Dendritic cell treated with granulocyte-macrophage colony-stimulating factor and Interleukin-4, amounts not matched to agents 40 ng/mL and 50 ng/mL, for 4 days (primary cell): ENCODE measurements around the gene MRPL12.

Experiments
- H3K27ac Mint-ChIP-seq: one replicate; pipeline ENCODE4 v1.8.0; 2022; ENCODE audit warnings: mild to moderate bottlenecking, mixed read lengths
- H3K27me3 Mint-ChIP-seq: one replicate; pipeline ENCODE4 v1.8.0; 2022; ENCODE audit warnings: mild to moderate bottlenecking, mixed read lengths
- H3K36me3 Mint-ChIP-seq: one replicate; pipeline ENCODE4 v1.8.0; 2022; ENCODE audit warnings: low read depth, mixed read lengths
- H3K4me1 Mint-ChIP-seq: one replicate; pipeline ENCODE4 v1.8.0; 2022; ENCODE audit warnings: low read depth, mixed read lengths
- H3K4me3 Mint-ChIP-seq: one replicate; pipeline ENCODE4 v1.8.0; 2022; ENCODE audit warnings: mild to moderate bottlenecking, moderate library complexity, mixed read lengths
- H3K9me3 Mint-ChIP-seq: one replicate; pipeline ENCODE4 v1.8.0; 2022; ENCODE audit warnings: mixed read lengths
- intact Hi-C: fragments of 100-400 bp; cut with micrococcal nuclease; formaldehyde crosslinking; loops from one replicate; pipeline ENCODE4 v1.15.0; 2022

MRPL12 gene

DNA sequence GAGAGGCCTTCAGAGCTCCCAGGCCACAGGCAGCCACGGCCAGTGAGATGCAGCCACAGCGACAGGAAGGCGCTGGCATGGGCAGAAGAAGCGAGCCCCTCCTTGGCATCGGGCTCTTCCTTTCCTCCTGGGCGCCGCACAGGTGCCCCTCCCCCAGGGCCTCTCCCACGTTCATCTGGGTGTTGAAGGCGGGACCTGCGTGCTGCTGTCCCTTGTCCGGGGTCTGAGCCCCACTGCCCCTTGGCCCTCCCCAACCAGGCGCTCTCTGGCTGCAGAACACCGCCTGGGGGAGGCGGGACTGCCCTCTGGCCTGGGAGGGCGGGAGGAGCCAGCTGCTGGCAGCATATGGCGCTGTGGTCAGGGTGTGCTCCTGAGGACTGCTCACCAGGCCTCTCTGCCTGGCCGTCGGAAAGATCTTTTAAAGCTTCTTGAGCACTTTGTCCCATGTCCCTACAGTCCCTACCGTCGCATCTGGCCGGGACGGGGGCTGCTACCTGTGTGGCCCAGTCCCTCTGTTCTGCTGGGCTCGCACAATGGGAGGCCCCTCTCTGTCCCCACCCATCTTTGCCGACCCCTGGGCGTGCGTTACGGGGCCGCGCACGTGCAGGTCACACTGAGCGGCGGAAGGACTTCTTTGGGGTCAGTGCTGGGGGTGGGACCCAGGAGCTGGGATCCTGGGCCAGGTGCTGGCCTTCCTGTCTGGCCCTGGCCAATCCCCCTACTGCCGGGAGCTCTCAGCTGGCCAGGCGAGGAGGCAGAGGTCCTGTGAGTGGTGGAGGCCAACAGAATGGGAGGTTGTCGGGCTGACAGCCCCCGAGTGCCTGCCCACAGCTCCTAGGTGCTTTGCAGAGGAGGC lies 10.6 kb downstream of the MRPL12 start:
- no peaks in the 10 kb centered on the region for H3K9me3 Mint-ChIP-seq
- H3K36me3 Mint-ChIP-seq = peaks cover 4% of the 10 kb centered on the region
- peaks cover 3% of the 10 kb centered on the region for H3K27me3 Mint-ChIP-seq
- intact Hi-C loops = no loop called here
- no peak overlapping the region for H3K4me3 Mint-ChIP-seq
- peaks cover 38% of the 10 kb centered on the region for H3K4me1 Mint-ChIP-seq
- H3K27ac Mint-ChIP-seq = no peak overlapping the region

DNA sequence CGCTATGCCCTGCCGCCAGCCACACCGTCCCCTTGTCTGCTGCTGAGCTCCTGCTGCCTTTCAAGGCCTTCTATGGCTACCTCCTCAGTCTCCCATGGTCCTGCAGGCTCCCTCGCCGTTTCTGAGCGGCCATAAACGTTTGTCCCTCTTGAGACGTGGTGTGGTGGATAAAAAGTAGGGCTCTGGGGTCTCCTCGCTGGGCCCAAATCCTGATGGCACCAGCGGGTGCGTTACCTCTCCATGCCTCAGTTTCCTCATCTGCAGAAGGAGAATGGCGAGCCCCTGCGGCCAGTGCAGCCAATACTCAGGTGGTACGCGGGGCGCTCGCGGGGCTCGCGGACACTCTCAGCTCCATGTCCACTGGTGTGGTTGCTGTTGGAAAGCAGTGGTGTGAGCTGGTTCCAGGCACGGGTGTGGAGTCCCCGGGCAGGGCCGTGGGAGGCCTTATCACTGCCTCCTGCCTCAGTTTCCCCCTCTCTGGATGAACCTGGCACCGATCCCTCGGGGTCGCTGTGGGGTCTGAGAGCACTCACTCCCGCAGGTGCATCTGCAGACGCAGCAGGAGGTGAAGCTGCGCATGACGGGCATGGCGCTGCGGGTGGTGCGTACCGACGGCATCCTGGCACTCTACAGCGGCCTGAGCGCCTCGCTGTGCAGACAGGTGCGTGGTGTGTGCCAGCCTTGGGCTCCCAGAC lies 11.4 kb downstream of the MRPL12 start:
- Mint-ChIP-seq H3K27ac (no peak overlapping the region), H3K4me1 (peaks cover 38% of the 10 kb centered on the region)
- intact Hi-C loops = no loop called here

DNA sequence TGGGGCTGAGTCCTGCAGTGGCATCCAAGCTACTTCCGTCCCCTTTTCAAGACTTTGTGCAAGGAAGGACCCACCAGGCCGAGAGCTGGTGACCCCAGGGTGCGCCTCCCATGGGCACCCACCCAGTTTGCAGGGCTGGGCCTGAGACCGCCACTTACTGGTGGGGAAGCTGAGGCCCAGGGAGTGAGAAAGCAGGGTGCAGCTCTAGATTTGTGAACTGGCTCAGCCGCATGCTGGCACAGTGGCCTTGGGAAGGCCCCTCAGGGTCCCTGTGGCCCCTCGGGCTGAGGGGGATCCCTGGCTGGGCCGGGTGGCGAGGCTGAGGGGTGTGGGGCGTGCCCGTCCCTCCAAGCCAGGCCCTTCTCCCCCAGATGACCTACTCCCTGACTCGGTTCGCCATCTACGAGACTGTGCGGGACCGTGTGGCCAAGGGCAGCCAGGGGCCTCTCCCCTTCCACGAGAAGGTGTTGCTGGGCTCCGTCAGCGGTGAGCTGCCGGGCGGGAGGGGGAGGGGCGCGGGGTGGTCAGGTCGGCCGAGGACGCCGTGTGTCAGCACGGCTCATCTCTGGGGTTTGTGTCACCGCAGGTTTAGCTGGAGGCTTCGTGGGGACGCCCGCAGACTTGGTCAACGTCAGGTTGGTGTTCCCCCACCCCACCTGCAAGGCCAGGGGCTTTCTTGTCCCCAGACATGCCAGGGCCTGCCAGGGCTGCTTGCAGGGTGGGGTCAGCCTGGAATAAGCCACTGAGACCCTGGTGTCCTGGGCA lies 12.1 kb downstream of the MRPL12 start:
- intact Hi-C loops = no loop called here
- no peak overlapping the region for H3K27ac Mint-ChIP-seq
- no peaks in the 10 kb centered on the region for H3K9me3 Mint-ChIP-seq
- no peak overlapping the region for H3K4me3 Mint-ChIP-seq
- peaks cover 3% of the 10 kb centered on the region for H3K27me3 Mint-ChIP-seq
- H3K4me1 Mint-ChIP-seq = peaks cover 33% of the 10 kb centered on the region
- no peaks in the 10 kb centered on the region for H3K36me3 Mint-ChIP-seq

More for the DNA sequence above, 11.4 kb downstream of the MRPL12 start:
- peaks cover 3% of the 10 kb centered on the region for H3K27me3 Mint-ChIP-seq
- no peak overlapping the region for H3K4me3 Mint-ChIP-seq
- H3K9me3 Mint-ChIP-seq = no peaks in the 10 kb centered on the region
- no peaks in the 10 kb centered on the region for H3K36me3 Mint-ChIP-seq

DNA sequence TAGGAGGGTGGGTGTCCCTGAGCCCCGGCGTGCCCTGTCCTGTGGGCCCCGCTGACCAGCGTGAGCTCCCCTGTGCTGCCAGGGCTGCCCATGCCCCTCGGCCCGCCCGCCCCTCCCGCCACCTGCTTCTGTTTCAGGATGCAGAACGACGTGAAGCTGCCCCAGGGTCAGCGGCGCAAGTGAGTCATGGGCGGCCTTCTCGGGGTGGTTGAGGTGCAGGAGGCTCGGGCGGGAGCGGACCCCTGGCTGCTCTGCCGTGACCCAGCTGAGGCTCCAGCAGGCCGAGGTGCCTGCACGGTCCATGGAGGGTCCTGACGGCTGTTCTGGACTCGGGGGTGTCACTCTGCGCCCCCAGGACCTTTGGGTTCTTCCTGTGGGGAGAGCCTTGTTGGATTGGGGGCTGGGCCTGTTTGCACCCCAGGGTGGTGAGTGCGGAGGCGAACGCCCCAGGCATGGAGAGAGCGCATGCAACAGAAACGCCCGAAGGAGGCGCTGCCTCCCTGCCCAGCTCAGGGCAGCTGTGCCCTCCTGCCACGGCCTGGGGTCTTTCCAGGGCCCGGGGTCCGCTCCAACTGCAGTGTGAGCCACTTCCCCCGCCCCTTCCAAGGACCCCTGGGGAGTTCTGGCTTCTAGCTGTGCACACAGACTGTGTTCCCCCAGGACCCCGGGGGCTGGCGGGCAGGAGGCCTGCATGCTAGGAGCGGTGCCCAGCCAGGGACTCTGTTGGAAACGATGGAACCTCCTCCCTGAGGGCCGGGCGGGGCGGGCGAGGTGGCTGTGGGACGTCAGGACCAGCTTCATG lies 12.9 kb downstream of the MRPL12 start:
- intact Hi-C loops = no loop called here
- Mint-ChIP-seq H3K36me3 (no peaks in the 10 kb centered on the region), H3K9me3 (no peaks in the 10 kb centered on the region), H3K27ac (no peak overlapping the region), H3K4me1 (peaks cover 30% of the 10 kb centered on the region), H3K27me3 (no peaks in the 10 kb centered on the region), H3K4me3 (no peak overlapping the region)

DNA sequence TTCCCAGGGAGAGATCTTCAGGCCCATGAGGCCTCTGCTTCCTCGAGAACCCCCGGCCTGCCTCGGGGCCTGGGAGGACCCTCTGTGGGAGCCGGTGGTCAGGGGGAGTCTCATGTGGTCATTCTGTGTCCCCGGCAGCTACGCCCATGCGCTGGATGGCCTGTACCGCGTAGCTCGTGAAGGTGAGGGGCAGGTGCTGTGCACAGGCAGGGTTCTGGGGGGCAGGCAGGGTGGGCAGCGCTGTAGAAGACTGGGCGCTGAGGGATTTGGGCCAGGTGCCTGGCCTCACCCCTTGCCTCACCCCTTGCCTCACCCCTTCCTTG lies 13.5 kb downstream of the MRPL12 start:
- Mint-ChIP-seq H3K9me3 (no peaks in the 10 kb centered on the region), H3K36me3 (no peaks in the 10 kb centered on the region), H3K4me3 (no peak overlapping the region), H3K4me1 (peaks cover 26% of the 10 kb centered on the region), H3K27ac (no peak overlapping the region), H3K27me3 (no peaks in the 10 kb centered on the region)
- intact Hi-C loops = no loop called here

DNA sequence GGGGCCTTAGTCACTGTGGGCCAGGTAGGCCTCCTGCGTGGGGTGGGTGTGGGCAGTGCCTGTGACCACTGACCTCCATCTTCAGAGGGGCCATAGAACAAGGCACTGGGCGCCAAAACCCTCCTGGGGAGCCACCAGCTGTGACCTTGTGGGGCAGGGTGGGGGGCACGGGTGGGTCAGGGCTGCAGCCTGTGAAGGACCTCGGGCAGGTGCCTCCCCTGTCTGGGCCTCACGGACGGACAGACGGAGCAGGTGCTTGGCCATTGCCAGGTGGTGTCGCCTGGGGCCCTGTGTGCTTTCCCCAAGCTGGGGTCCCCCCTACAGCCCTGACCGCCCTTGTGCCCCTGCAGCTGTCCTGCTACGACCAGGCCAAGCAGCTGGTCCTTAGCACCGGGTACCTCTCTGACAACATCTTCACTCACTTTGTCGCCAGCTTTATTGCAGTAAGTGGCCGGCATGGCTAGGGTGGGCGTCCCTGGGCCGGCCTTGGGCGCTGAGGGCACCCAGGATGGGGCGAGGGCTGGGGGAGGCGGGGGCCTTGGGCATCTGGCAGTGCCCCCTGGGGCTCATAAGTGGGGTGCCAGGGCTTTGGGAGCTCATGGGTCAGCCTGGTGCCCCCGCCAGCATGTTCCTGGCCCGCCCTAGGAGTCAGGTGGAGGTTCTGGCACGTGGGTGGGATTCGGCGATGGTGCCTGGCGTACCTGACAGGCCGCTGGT lies 14.0 kb downstream of the MRPL12 start:
- intact Hi-C loops = no loop called here
- Mint-ChIP-seq H3K27me3 (peaks cover 3% of the 10 kb centered on the region), H3K4me3 (no peak overlapping the region), H3K27ac (no peak overlapping the region), H3K4me1 (peaks cover 26% of the 10 kb centered on the region), H3K9me3 (no peaks in the 10 kb centered on the region), H3K36me3 (no peaks in the 10 kb centered on the region)

DNA sequence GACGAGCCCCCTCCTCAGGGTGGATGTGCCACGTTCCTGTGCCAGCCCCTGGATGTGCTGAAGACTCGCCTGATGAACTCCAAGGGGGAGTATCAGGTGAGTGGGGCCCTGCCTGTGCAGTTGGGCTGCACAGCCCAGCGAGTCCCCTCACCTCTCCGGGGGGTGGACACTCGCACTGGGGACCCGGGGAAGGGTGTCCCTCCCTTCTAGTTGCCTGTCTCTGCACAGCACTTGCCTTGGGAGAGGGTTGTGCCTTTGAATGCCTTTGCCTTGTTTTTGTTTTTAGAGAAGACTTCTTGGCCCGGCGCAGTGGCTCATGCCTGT lies 14.6 kb downstream of the MRPL12 start:
- Mint-ChIP-seq H3K36me3 (no peaks in the 10 kb centered on the region), H3K27ac (no peak overlapping the region), H3K9me3 (no peaks in the 10 kb centered on the region), H3K27me3 (peaks cover 5% of the 10 kb centered on the region), H3K4me3 (no peak overlapping the region), H3K4me1 (peaks cover 24% of the 10 kb centered on the region)
- intact Hi-C loops = no loop called here

DNA sequence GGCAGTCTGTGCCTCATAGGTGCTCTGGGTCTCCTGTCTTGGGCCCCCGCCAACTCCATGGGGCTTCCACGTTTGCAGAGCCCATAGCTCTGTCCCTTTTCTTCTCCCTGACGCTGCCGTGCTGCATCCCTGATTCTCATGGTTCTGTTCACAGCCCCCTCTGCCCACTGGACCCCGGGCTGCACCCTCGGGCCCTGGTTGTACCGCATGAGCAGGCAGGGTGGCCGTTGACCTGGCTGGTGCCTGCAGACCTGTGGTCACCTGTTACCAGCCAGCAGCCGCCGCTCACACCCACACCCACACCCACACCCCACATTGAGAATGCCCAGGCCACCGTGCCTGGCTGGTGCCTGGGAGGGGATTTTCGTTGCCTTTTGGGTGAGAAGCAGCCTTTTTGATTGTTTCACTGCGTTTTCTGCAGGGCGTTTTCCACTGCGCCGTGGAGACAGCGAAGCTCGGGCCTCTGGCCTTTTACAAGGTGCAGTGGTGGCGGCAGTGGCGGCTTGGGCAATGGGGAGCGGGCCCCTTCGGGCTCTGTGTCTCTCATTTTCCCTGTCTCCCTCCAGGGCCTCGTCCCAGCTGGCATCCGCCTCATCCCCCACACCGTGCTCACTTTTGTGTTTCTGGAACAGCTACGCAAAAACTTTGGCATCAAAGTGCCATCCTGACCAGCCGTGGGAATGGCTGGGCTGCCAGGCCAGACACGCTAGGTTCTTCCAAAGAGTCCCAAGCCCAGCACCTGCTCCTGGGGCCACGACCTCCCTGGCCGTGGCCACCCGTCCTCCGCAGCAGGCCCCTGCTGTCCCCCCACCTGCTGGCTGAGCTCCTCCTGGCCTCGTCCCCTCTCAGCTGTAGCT lies 16.5 kb downstream of the MRPL12 start:
- Mint-ChIP-seq H3K27me3 (peaks cover 23% of the 10 kb centered on the region), H3K27ac (no peak overlapping the region), H3K4me3 (no peak overlapping the region), H3K9me3 (no peaks in the 10 kb centered on the region), H3K4me1 (peaks cover 13% of the 10 kb centered on the region), H3K36me3 (no peaks in the 10 kb centered on the region)
- intact Hi-C loops = no loop called here

DNA sequence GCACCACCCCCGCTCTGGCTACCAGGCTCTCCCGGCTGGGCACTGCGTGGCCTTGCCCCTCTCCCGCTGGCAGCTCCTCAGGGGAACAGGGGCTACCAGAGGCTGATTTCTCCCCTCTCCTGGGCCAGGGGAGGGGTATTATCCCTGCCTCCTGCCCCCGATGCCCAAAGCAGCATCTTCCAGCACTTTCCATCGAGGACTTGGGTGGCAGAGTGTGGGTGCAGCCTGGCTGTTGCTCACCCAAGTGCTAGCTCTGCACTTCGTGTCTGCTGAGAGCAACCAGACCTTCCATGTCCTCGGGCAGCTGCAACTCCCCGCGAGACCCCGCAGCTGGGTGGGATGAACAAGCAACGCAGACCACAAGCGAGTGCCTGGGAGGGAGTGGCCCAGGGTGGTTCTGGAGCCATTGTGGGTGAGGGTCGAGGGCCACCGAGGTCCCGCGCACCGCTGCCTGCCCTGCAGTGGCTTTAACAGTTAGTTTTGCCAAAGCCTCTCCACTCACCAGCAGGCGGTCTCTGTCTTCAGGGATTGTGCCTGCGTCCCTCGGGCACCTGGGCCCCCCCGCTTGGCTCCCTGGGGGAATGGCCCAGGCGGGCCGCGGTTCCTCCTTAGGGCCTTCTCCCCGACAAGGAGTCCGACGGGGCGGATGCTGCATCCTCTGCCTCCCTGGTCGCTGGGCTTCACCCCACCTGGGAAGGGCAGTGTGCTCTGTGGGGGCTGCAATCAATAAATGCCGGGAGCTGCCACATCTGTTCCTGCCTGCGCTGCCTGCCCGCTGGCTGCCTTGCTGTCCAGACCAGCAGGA lies 17.3 kb downstream of the MRPL12 start:
- peaks cover 25% of the 10 kb centered on the region for H3K27me3 Mint-ChIP-seq
- no peaks in the 10 kb centered on the region for H3K9me3 Mint-ChIP-seq
- intact Hi-C loops = no loop called here
- peaks cover 13% of the 10 kb centered on the region for H3K4me1 Mint-ChIP-seq
- no peaks in the 10 kb centered on the region for H3K36me3 Mint-ChIP-seq
- no peak overlapping the region for H3K27ac Mint-ChIP-seq
- no peak overlapping the region for H3K4me3 Mint-ChIP-seq

DNA sequence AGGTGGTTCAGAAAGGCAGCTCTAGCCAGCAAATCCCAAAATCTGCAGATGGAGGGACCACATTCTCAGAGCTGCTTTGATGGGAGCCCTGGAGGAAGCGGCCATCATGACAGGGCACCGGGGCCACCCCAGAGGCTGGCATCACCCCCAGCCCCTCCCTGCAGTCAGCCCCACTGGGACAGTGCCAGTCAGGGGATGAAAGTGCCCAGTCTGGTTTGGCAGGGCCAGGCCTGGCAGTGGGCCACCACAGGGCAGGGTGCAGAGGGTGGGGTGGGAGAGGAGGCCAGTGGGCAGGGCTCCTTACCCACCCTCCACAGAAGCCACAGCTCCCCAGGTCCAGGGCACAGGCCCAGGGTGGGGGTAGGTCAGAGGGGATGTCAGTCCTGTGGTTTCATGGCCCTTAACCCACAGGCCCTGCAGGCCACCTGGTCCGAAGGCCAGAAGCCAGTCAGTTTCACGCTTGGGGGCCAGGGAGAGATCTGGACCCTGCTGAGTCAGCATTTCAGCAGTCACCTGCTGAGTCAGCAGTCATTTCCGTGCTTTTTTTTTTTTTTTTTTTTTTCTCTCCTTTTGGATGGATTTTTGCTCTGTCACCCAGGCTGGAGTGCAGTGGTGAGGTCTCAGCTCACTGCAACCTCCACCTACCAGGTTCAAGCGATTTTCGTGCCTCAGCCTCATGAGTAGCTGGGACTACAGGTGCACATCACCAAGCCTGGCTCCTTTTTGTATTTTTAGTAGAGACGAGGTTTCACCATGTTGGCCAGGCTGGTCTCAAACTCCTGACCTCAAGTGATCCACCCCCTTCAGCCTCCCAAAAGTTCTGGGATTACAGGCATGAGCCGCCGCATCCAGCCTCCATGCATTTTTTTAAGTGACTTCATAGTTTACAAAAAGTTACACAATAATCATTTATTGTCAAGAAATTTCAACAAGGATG lies 19.3 kb downstream of the MRPL12 start:
- Mint-ChIP-seq H3K4me1 (peaks cover 13% of the 10 kb centered on the region), H3K4me3 (no peak overlapping the region), H3K36me3 (no peaks in the 10 kb centered on the region), H3K9me3 (no peaks in the 10 kb centered on the region), H3K27me3 (peaks cover 28% of the 10 kb centered on the region), H3K27ac (no peak overlapping the region)
- intact Hi-C loops = no loop called here

DNA sequence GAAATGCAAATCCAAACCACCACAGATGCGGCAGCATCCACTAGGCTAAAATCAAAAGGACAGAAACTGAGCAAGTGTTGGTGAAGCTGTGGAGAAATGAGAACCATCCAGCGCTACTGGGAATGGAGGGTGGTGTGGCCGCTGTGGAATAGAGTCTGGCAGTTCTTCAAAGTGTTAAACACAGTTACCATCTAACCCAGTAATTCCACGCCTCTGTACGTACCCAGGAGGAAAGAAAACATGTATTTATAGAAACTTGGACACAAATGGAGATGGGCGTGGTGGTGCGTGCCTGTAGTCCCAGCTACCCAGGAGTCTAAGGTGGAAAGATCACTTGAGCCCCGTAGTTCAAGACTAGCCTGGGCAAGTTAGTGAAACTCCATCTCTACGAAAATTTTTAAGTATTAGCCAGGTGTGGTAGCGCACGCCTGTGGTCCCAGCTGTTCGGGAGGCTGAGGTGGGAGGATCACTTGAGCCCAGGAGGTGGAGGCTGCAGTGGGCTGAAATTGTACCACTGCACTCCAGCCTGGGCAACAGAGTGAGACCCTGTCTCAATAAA lies 20.6 kb downstream of the MRPL12 start:
- H3K36me3 Mint-ChIP-seq = no peaks in the 10 kb centered on the region
- H3K4me1 Mint-ChIP-seq = peaks cover 13% of the 10 kb centered on the region
- H3K4me3 Mint-ChIP-seq = no peak overlapping the region
- peaks cover 28% of the 10 kb centered on the region for H3K27me3 Mint-ChIP-seq
- no peak overlapping the region for H3K27ac Mint-ChIP-seq
- intact Hi-C loops = no loop called here
- no peaks in the 10 kb centered on the region for H3K9me3 Mint-ChIP-seq
